Central memory CD4-positive, alpha-beta T cell (primary cell): ENCODE results near the gene PPM1N.

Experiments used
- DNase-seq: peaks from one replicate; pipeline ENCODE4 v3.0.0; 2022

Gene PPM1N

DNA sequence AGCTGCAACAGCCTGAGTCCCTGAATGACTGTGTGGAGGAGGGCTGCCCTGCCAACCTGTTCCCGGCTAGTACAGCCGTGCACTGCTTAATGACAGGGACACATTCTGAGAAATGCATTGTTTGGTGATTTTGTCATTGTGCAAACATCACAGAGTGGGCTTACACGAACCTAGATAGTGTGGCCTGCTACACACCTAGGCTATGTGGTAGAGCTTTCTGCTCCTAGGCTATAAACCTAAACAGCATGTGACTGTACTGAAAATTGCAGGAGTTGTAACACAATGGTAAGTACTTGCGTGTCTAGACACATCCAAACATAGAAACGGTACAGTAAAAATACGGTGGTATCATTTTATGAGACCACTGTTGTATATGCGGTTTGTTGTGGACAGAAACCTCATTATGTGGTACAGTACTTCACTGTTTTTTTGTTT is 44.0 kb downstream of the PPM1N start:
- no peak for DNase-seq

DNA sequence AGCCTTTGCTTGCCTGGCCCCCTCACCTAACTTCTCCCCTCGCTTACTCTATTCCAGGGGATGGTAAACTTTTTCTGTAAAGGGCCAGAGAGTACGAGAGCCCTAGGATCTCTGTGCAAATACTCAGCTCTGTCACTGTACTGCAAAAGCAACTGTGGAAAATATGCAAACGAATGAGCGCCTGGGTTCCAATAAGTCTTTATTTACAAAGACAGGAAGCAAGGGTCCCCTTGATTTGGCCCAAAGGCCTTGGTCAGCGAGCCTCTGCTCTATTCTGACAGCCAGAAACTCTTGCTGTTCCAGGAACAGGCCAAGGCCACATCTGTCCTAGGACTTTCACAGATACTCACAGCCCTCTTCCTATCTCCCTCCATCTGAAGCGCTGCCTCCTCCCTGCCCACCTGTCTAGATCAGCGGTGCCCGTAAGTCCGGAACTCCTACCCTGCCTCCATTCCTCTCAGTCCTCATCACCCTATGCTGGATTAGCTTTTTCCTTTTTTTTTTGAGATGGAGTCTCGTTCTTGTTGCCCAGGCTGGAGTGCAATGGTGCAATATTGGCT is 49.0 kb downstream of the PPM1N start:
- no peak for DNase-seq

DNA sequence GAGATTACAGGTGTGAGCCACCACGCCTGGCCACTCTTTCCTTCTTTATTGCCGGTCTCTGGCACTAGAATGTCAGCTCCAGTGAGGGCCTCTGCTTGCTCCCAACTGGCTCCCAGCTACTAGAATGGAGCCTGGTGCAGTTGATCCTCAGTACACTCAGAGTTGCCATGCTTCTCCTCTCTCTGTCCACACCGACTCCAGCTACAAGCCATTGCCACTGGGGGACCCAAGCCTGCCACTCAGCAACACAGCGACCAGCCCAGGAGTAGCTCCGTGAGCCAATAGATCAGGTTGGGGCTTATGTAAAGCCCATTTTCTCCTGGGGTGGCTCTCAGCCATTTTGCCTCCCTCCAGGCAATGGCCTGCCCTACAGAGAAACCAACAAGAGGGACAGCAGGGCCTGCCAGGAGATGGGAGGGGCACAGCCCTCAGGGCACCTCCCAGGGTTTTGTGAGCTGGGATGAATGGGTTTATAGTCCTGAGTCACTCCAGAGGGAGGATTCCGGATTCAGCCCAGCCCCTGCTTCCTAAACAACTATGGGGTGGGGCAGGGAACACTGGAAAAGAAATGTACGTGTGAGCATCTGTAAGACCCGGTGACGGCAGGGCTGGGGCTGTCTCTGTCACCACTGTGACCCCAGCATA is 49.8 kb downstream of the PPM1N start:
- DNase-seq, result no peak
